Loucy (cell line): Measurements from ENCODE around the gene SSBP3.

ENCODE experiments used
- H2AFZ ChIP-seq: fragments of 200-600 bp; sonication (generic); 2 replicates; pipeline ENCODE4 v1.6.0; 2016; ENCODE audit warnings: antibody characterized with exemption, mild to moderate bottlenecking, low read length, moderate library complexity
- H3F3A ChIP-seq: fragments of 200-600 bp; 2 replicates; pipeline ENCODE4 v1.6.0; 2016; ENCODE audit warnings: antibody characterized with exemption, low read depth, mild to moderate bottlenecking
- H3K27me3 ChIP-seq: fragments of 200-600 bp; sonication (generic); 2 replicates; pipeline ENCODE4 v1.6.1; 2014; ENCODE audit warnings: low read length, mild to moderate bottlenecking; ENCODE audit not compliant: insufficient read depth, poor library complexity, severe bottlenecking
- H3K36me3 ChIP-seq: fragments of 200-600 bp; sonication (generic); 2 replicates; pipeline ENCODE4 v1.6.1; 2016; ENCODE audit warnings: low read length; ENCODE audit not compliant: insufficient read depth
- H3K4me1 ChIP-seq: fragments of 200-600 bp; sonication (generic); 2 replicates; pipeline ENCODE4 v1.5.1; 2014; ENCODE audit warnings: low read length, mild to moderate bottlenecking; ENCODE audit not compliant: insufficient read depth, poor library complexity, severe bottlenecking
- H3K4me2 ChIP-seq: fragments of 200-600 bp; sonication (generic); 2 replicates; pipeline ENCODE4 v1.6.0; 2014; ENCODE audit warnings: antibody characterized with exemption, low read length, low read depth, mild to moderate bottlenecking; ENCODE audit not compliant: poor library complexity, severe bottlenecking
- H3K4me3 ChIP-seq: fragments of 200-600 bp; sonication (generic); 2 replicates; pipeline ENCODE4 v1.5.1; 2014; ENCODE audit warnings: low read length, mild to moderate bottlenecking, mixed read lengths; ENCODE audit not compliant: poor library complexity, severe bottlenecking
- H3K79me2 ChIP-seq: fragments of 200-600 bp; sonication (generic); 2 replicates; pipeline ENCODE4 v1.6.1; 2014; ENCODE audit warnings: low read length; ENCODE audit not compliant: insufficient read depth
- H3K9ac ChIP-seq: fragments of 200-600 bp; sonication (generic); 2 replicates; pipeline ENCODE4 v1.6.0; 2014; ENCODE audit warnings: mild to moderate bottlenecking, low read depth, low read length, moderate library complexity; ENCODE audit not compliant: poor library complexity, severe bottlenecking
- H3K9me2 ChIP-seq: fragments of 200-600 bp; sonication (generic); replicated peaks from 2 replicates; pipeline ENCODE4 v1.6.1; 2016; ENCODE audit warnings: low read depth, low read length, mixed read lengths
- H3K9me3 ChIP-seq: fragments of 200-600 bp; sonication (generic); 2 replicates; pipeline ENCODE4 v1.6.1; 2014; ENCODE audit warnings: mild to moderate bottlenecking, antibody characterized with exemption, low read length, low read depth; ENCODE audit not compliant: insufficient read depth
- H4K20me1 ChIP-seq: fragments of 200-600 bp; sonication (generic); 2 replicates; pipeline ENCODE4 v1.6.0; 2014; ENCODE audit warnings: antibody characterized with exemption, low read length, mild to moderate bottlenecking; ENCODE audit not compliant: insufficient read depth, poor library complexity, severe bottlenecking
- CTCF ChIP-seq: fragments of 200-600 bp; sonication (generic); conservative IDR thresholded peaks from 2 replicates; pipeline ENCODE4 v1.5.1; 2014; ENCODE audit warnings: mild to moderate bottlenecking, antibody characterized with exemption, low read length
- EZH2phosphoT487 ChIP-seq: fragments of 200-600 bp; IDR thresholded peaks from 2 replicates; pipeline ENCODE4 v1.6.1; 2018; ENCODE audit warnings: antibody characterized with exemption, mild to moderate bottlenecking, moderate library complexity, borderline replicate concordance

Gene SSBP3

GRCh38 chr1:54365847-54366246 lies 40.3 kb downstream of the SSBP3 start:
- Histone ChIP-seq H3K36me3 (peaks cover 23% of the 10 kb centered on the region; the same call in 1 of the 2 replicates), H3K27me3 (no peaks in the 10 kb centered on the region), H4K20me1 (peaks cover 27% of the 10 kb centered on the region), H3K79me2 (peaks cover 85% of the 10 kb centered on the region), H3K4me2 (no peak overlapping the region), H3F3A (no peaks in the 10 kb centered on the region), H3K9ac (no peak overlapping the region), H3K4me1 (no peaks in the 10 kb centered on the region), H3K9me2 (no peaks in the 10 kb centered on the region), H3K4me3 (no peak overlapping the region), H3K9me3 (no peaks in the 10 kb centered on the region), H2AFZ (no peak overlapping the region)
- TF ChIP-seq CTCF (no peak), EZH2phosphoT487 (no peak)

- Histone ChIP-seq H3F3A (no peaks in the 10 kb centered on the region), H4K20me1 (peaks cover 29% of the 10 kb centered on the region), H3K9ac (no peak overlapping the region), H3K9me2 (no peaks in the 10 kb centered on the region), H3K79me2 (peaks cover 84% of the 10 kb centered on the region), H3K36me3 (peaks cover 22% of the 10 kb centered on the region; the same call in 1 of the 2 replicates), H3K4me2 (no peak overlapping the region), H3K4me3 (no peak overlapping the region), H3K27me3 (no peaks in the 10 kb centered on the region), H2AFZ (no peak overlapping the region), H3K9me3 (no peaks in the 10 kb centered on the region), H3K4me1 (no peaks in the 10 kb centered on the region)
- no peak for TF ChIP-seq CTCF
- no peak for TF ChIP-seq EZH2phosphoT487
Measured at GRCh38 chr1:54365398-54365797, 40.8 kb downstream of the SSBP3 start.

- no peak overlapping the region for H3K4me2 ChIP-seq
- H3K4me3 ChIP-seq: no peak overlapping the region
- H3K79me2 ChIP-seq: peaks cover 84% of the 10 kb centered on the region; the same call in 1 of the 2 replicates
- no peak overlapping the region for H3K9ac ChIP-seq
- no peaks in the 10 kb centered on the region for H3K9me2 ChIP-seq
- H2AFZ ChIP-seq: no peak overlapping the region
- H4K20me1 ChIP-seq: peaks cover 33% of the 10 kb centered on the region
- no peaks in the 10 kb centered on the region for H3K4me1 ChIP-seq
- no peaks in the 10 kb centered on the region for H3K9me3 ChIP-seq
- no peaks in the 10 kb centered on the region for H3F3A ChIP-seq
- H3K36me3 ChIP-seq: peaks cover 18% of the 10 kb centered on the region; the same call in 1 of the 2 replicates
- H3K27me3 ChIP-seq: no peaks in the 10 kb centered on the region
- no peak for TF ChIP-seq EZH2phosphoT487
- no peak for TF ChIP-seq CTCF
Measured at GRCh38 chr1:54364995-54365394, 41.2 kb downstream of the SSBP3 start.
